Epithelial cell of esophagus (primary cell): ENCODE measurements around the gene LEFTY1.
A peak's percentile ranks its signal among the peaks of the same experiment; 100 is the strongest.

Experiments used
- DNase-seq: peaks from one replicate; pipeline ENCODE4 v3.0.0; 2010; ENCODE audit warnings: low read depth
- H3K4me3 ChIP-seq: 2 replicates; pipeline ENCODE4 v1.5.1; 2011; ENCODE audit warnings: mild to moderate bottlenecking, low read length, control low read depth
- CTCF ChIP-seq: IDR thresholded peaks from 2 replicates; pipeline ENCODE4 v1.5.1; 2011; ENCODE audit warnings: low read depth, mild to moderate bottlenecking, low read length, control low read depth, inconsistent platforms; ENCODE audit not compliant: insufficient read depth; ENCODE audit errors: missing control alignments

The LEFTY1 gene

GRCh38 chr1:225886159-225887029 is 2.6 kb downstream of the LEFTY1 start:
- no peak for DNase-seq
- no peak for TF ChIP-seq CTCF
- H3K4me3 ChIP-seq: no peak overlapping the region

- no peak for DNase-seq
- no peak for TF ChIP-seq CTCF
- H3K4me3 ChIP-seq: no peak overlapping the region
Measured at GRCh38 chr1:225885336-225885735, 3.6 kb downstream of the LEFTY1 start.

GRCh38 chr1:225883616-225884265 is 5.2 kb downstream of the LEFTY1 start:
- DNase-seq: no peak
- TF ChIP-seq CTCF: no peak
- H3K4me3 ChIP-seq: no peak overlapping the region

GRCh38 chr1:225882694-225883615 is 6.0 kb downstream of the LEFTY1 start:
- TF ChIP-seq CTCF: no peak
- no peak for DNase-seq
- H3K4me3 ChIP-seq: peak overlapping the region; percentile 85

- DNase-seq: peak; percentile 73
- peak within 1 kb of the TSS; percentile 85 for H3K4me3 ChIP-seq
- TF ChIP-seq CTCF: no peak
Measured at GRCh38 chr1:225881959-225882693, 6.8 kb downstream of the LEFTY1 start, which contains the start of gene TMEM63A. Gene TMEM63A (minus strand): TSS chr1:225882380. CDS start chr1:225877580, 4,800 bp downstream.
